Activated CD4-positive, alpha-beta memory T cell treated with anti-CD3 and anti-CD28 coated beads for 36 hours (primary cell): ENCODE results near the gene ELK3. TPM values are rescaled to one million over a fixed set of nuclear protein-coding genes. Genes with fewer than 3 reads are reported as not detected.

Experiments
- CTCF ChIA-PET: fragments of 350-600 bp; sonication (Branson Sonifier 250); formaldehyde crosslinking; loops from one replicate; lab custom pipeline; 2021; ENCODE audit warnings: antibody characterized with exemption, inconsistent platforms; lab: Charles Lee
- POLR2A ChIA-PET: fragments of 350-600 bp; sonication (Branson Sonifier 250); formaldehyde crosslinking; loops from one replicate; lab custom pipeline; 2021; ENCODE audit warnings: antibody characterized with exemption; lab: Charles Lee
- DNase-seq: peaks from one replicate; pipeline ENCODE4 v3.0.0-alpha.2; 2020
- H3K27ac Mint-ChIP-seq: one replicate; pipeline ENCODE4 v1.8.0; 2021; ENCODE audit warnings: mixed read lengths
- H3K27me3 Mint-ChIP-seq: one replicate; pipeline ENCODE4 v1.8.0; 2021; ENCODE audit warnings: mixed read lengths
- H3K36me3 Mint-ChIP-seq: one replicate; pipeline ENCODE4 v1.8.0; 2021; ENCODE audit warnings: mixed read lengths
- H3K4me1 Mint-ChIP-seq: one replicate; pipeline ENCODE4 v1.8.0; 2021; ENCODE audit warnings: low read depth, mixed read lengths
- H3K4me3 Mint-ChIP-seq: one replicate; pipeline ENCODE4 v1.8.0; 2021; ENCODE audit warnings: mild to moderate bottlenecking, mixed read lengths
- H3K9me3 Mint-ChIP-seq: one replicate; pipeline ENCODE4 v1.8.0; 2021; ENCODE audit warnings: mixed read lengths
- intact Hi-C: fragments of 100-400 bp; cut with micrococcal nuclease; formaldehyde crosslinking; loops from one replicate; pipeline ENCODE4 v1.15.1; 2023
- total RNA-seq, 2 experiments: library from RNA; stranded (reverse); gene quantifications; one replicate each; pipeline ENCODE4 v1.2.3, GENCODE V29; 2021

Gene ELK3
- total RNA-seq, 2 experiments from 2014 or later = 23.9 to 24.1 TPM

DNA sequence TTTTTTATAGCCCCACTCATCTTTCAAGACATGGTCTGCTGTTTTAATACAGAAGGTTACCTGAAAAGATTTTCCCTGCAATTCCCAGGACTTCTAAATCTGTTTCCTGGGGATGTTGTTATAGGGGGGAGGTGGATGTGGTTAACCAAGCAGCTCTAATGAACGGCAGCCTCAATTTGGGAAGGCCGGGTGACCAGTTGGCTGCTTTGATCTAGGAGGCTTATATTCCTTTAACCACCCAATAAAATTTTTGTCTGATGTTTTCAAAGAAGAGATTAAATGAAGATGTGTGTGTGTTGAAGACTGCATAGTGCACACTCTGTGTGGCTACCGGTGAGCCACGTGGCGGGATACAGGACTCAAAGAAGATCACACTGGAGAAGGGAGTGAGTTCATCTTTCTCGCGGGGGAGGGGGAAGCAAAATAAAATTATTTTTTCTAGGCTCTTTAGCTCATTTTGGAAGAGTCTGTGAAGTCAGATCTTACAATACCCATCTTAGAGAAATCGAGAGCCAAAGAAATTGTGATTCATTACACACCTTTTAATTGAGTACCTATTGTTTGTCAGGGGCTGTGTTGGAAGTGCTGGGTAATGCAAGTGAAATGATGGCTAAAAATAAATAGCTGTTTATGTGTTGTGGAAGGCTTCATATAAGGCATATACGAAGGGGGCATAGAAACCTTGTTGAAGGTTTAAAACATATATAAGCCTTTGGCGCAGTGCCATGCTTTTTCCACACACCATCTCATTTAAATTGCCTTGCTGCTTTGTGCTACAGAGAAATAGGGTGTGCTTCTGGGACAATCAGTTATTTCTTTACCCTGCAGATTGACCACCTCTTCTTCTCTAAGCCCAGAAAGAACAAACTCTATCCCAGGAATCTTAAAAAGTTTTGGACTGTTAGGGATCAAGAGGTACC lies 18.5 kb downstream of the ELK3 start:
- H3K9me3 Mint-ChIP-seq = no peaks in the 10 kb centered on the region
- ChIA-PET POLR2A (interaction anchor here (0.9 to 4.2 kb wide), 6 partner anchors 9 to 73 kb away, joined by 3 to 31 read pairs (median 4); partner anchors contain the start of gene ELK3), CTCF (interaction anchor here (0.7 to 7.3 kb wide), 16 partner anchors 9 to 304 kb away, joined by 3 to 126 read pairs (median 3); partner anchors contain the start of genes CDK17 and LTA4H)
- H3K27ac Mint-ChIP-seq = peak overlapping the region; percentile 93
- peaks cover 11% of the 10 kb centered on the region for H3K36me3 Mint-ChIP-seq
- H3K4me3 Mint-ChIP-seq = peak overlapping the region; percentile 30
- no peaks in the 10 kb centered on the region for H3K27me3 Mint-ChIP-seq
- intact Hi-C loops = loop anchor here (2.0 to 10.0 kb wide), 4 partner anchors 14 to 290 kb away; partner anchors contain the start of genes AMDHD1 and CCDC38
- H3K4me1 Mint-ChIP-seq = peaks cover 75% of the 10 kb centered on the region
- peak; percentile 39 for DNase-seq

DNA sequence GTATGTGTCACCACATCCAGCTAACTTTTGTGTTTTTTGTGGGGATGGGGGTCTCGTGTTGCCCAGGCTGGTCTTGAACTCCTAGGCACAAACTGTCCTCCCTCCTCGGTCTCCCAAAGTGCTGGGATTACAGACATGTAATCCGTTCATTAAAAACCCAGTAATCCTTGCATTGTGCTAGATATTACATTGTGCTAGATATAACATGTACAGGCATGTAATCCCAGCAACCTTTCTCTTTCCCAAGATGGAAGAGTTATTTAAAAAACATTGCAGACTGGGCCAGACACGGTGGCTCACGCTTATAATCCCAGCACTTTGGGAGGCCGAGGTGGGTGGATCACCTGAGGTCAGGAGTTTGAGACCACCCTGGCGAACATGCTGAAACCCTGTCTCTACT lies 19.7 kb downstream of the ELK3 start:
- ChIA-PET CTCF (interaction anchor here (1.1 to 7.3 kb wide), 11 partner anchors 10 to 300 kb away, joined by 3 to 126 read pairs (median 10); partner anchors contain the start of gene CDK17), POLR2A (interaction anchor here (1.5 kb wide), 1 partner anchor 12 kb away, joined by 3 read pairs; no protein-coding TSS in a partner anchor)
- intact Hi-C loops = loop anchor here (2.0 to 10.0 kb wide), 4 partner anchors 15 to 288 kb away; partner anchors contain the start of genes AMDHD1 and CCDC38
- Mint-ChIP-seq H3K4me1 (peaks cover 71% of the 10 kb centered on the region), H3K36me3 (peaks cover 12% of the 10 kb centered on the region), H3K27me3 (no peaks in the 10 kb centered on the region), H3K4me3 (no peak overlapping the region), H3K9me3 (no peaks in the 10 kb centered on the region), H3K27ac (peak overlapping the region; percentile 93)
- DNase-seq = no peak

DNA sequence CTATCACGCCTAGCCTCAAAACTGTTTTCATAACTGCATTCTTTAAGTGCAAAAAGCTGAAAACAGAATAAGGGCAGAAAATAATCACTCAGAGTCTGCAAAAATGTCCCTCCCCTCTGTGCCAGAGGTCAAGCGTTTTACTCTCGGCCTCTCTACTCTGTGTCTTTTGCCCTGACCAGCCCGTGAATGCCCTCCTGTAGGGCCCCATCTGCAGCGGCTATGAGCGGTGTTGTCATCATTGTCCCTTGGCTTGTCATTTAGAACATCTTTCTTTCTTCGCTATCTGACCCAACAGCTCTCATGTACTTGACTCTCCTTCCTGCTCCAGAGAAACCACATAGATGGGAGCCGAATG lies 21.7 kb downstream of the ELK3 start:
- no peaks in the 10 kb centered on the region for H3K9me3 Mint-ChIP-seq
- no peak overlapping the region for H3K4me3 Mint-ChIP-seq
- H3K36me3 Mint-ChIP-seq = peaks cover 18% of the 10 kb centered on the region
- ChIA-PET POLR2A (interaction anchor here (0.6 to 1.4 kb wide), 2 partner anchors 155 to 180 kb away, joined by 3 to 7 read pairs; partner anchors contain the start of gene LTA4H), CTCF (interaction anchor here (0.6 to 7.3 kb wide), 58 partner anchors 10 to 772 kb away, joined by 3 to 126 read pairs (median 5); partner anchors contain the start of genes CDK17, CFAP54 and LTA4H)
- H3K4me1 Mint-ChIP-seq = peaks cover 64% of the 10 kb centered on the region
- H3K27ac Mint-ChIP-seq = peak overlapping the region; percentile 52
- intact Hi-C loops = loop anchor here (1.0 to 10.0 kb wide), 7 partner anchors 21 to 300 kb away; partner anchors contain the start of genes AMDHD1, CCDC38 and CDK17
- no peaks in the 10 kb centered on the region for H3K27me3 Mint-ChIP-seq
- DNase-seq = no peak

DNA sequence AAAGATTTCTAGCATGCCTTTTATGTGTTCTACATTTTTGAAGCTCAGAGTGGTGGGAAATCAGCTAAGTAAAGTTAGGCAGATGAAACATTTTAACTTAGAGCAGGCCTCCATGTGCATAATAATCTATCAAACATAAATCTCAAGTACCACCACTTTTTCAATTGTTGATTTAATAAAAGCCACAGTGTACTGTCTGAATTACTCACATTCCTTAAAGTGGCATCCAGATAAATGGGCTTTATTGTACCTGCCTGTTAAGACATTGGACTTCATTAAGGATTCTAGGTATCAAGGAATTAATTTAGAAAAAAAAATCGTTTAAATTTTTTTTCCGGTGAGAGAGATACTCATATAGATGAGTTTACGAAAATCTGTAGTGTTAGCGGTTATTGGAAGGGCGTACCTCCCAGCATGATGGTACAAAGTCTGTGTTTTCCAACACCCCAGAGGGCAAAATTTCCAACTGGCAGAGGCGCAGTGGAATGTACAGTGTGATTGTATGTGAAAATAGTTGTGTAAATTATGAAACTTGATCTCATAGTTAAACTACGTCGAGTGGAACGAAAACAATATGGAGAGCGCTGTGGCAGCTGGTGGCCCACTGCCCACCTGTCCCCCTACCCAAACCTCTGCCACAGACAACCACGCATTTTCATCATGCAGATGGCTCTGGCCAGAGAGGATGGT lies 25.0 kb downstream of the ELK3 start:
- intact Hi-C loops = loop anchor here (10.0 kb wide), 1 partner anchor 274 kb away; the partner anchor contains the start of genes AMDHD1 and CCDC38
- Mint-ChIP-seq H3K9me3 (peaks cover 2% of the 10 kb centered on the region), H3K4me3 (no peak overlapping the region), H3K27ac (peak overlapping the region; percentile 14), H3K27me3 (no peaks in the 10 kb centered on the region), H3K36me3 (peaks cover 35% of the 10 kb centered on the region), H3K4me1 (peaks cover 52% of the 10 kb centered on the region)
- ChIA-PET CTCF (interaction anchor here (0.7 to 1.2 kb wide), 2 partner anchors 87 to 203 kb away, joined by 3 to 5 read pairs; no protein-coding TSS in a partner anchor), POLR2A (interaction anchor here (0.6 kb wide), 1 partner anchor 18 kb away, joined by 5 read pairs; no protein-coding TSS in a partner anchor)
- DNase-seq = no peak

DNA sequence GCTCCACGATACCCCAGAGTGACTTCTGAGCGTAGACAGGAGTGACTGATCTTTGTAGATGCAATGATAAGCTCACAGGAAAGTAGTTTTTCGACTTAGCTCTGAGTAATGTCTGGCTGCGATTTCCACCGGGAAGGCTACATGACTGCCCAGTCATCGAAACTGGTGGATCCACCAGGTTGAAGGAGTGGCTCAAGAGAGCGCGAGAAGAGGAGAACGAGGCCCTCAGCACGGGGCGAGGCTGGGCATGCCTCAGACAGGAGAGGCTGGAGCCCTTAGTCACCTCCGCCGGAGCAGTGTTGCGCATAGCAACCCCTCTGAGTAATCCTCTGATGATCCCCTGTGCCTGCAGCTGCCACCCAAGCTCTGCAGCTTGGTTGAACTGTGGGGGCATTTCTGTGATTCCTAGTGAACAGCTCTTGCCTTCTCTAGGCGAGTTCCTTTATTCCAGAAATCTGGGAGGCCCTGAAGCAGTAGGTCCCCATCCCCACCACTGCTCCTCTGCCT lies 25.6 kb downstream of the ELK3 start:
- H3K4me3 Mint-ChIP-seq = no peak overlapping the region
- peak overlapping the region; percentile 14 for H3K27ac Mint-ChIP-seq
- POLR2A ChIA-PET = no interaction called here
- peaks cover 37% of the 10 kb centered on the region for H3K36me3 Mint-ChIP-seq
- intact Hi-C loops = loop anchor here (10.0 kb wide), 1 partner anchor 275 kb away; the partner anchor contains the start of genes AMDHD1 and CCDC38
- CTCF ChIA-PET = interaction anchor here (1.2 kb wide), 1 partner anchor 87 kb away, joined by 3 read pairs; no protein-coding TSS in a partner anchor
- H3K9me3 Mint-ChIP-seq = peaks cover 2% of the 10 kb centered on the region
- DNase-seq = peak; percentile 36
- peaks cover 53% of the 10 kb centered on the region for H3K4me1 Mint-ChIP-seq
- no peaks in the 10 kb centered on the region for H3K27me3 Mint-ChIP-seq

DNA sequence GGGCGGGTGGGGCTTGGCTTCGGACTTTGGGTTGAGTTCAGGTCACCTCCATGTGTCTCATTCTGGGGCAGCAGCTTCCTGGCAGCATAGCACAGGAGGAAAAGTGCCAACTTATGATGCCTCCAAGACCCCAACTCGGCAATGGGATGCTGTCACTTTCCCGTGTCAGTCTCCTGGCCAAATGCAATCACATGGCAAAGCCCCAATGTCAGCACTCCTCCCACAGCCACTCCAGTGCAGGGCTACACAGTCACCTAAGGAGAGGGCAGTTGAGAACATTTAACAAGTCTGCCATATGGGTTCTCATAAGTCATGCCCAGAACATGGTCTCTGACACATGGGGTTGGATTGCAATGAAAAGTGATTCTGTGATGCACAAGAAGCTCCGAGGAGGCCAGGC lies 26.7 kb downstream of the ELK3 start:
- Mint-ChIP-seq H3K36me3 (peaks cover 45% of the 10 kb centered on the region), H3K4me3 (no peak overlapping the region), H3K27ac (no peak overlapping the region), H3K9me3 (peaks cover 2% of the 10 kb centered on the region), H3K4me1 (peaks cover 53% of the 10 kb centered on the region), H3K27me3 (no peaks in the 10 kb centered on the region)
- CTCF ChIA-PET = no interaction called here
- intact Hi-C loops = no loop called here
- POLR2A ChIA-PET = no interaction called here
- DNase-seq = peak; percentile 6

DNA sequence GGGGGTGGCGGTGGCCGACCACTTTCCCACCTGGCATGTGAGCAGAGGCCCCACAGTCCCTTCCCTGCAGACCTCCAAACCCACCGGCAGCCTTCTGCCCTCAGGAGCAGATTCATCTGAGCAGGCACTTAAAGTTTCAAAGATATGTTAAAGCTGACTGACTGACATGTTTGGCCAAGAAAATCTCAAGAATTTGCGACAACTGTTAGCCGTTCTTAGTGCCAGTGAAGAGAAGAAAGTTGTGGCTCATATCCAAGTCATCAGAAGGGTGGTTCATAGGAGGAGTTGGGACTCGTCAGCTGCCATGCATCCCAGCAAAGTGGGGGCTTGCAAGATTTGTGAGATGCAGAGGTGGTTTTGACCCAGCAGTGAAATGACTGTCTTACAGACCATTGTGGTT lies 27.2 kb downstream of the ELK3 start:
- ChIA-PET CTCF (interaction anchor here (1.2 to 1.4 kb wide), 2 partner anchors 9 to 296 kb away, joined by 3 read pairs; no protein-coding TSS in a partner anchor), POLR2A (no interaction called here)
- DNase-seq = peak; percentile 5
- Mint-ChIP-seq H3K27me3 (no peaks in the 10 kb centered on the region), H3K4me3 (no peak overlapping the region), H3K36me3 (peaks cover 49% of the 10 kb centered on the region), H3K27ac (no peak overlapping the region), H3K4me1 (peaks cover 54% of the 10 kb centered on the region), H3K9me3 (peaks cover 2% of the 10 kb centered on the region)
- intact Hi-C loops = no loop called here

DNA sequence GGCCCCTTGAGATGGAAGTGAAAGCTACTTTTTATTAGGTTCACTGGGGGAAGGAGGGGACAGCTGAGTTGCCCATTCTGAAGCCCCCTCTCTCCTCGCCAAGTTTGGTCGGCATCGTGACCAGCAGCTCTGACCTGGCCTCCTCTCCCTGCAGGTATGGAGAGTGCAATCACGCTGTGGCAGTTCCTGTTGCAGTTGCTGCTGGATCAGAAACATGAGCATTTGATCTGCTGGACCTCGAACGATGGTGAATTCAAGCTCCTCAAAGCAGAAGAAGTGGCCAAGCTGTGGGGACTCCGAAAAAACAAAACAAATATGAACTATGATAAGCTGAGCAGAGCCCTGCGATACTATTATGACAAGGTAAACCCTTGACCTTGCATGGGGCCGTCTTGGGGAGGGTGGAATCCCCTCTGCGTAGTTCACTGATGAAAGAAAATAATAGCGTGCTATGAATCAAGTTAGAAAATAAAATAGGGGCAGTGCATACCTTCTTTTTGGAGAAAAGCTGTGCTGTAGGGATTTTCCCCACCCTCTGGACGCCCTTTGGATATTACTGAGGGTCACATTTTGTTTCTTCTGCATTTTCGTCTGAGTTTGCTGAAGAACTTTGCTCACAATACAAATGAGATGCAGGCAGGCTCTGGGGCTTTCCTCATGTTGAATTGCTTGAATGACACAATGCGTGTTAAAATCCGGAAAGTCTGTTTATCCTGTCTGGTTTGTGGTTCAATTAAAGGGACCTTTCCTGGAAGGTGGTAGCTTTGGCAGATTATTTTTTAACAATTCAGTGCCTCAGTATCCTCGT lies 29.4 kb downstream of the ELK3 start:
- ChIA-PET CTCF (interaction anchor here (0.6 to 1.8 kb wide), 6 partner anchors 8 to 293 kb away, joined by 3 to 7 read pairs (median 4); no protein-coding TSS in a partner anchor), POLR2A (interaction anchor here (0.9 to 1.5 kb wide), 2 partner anchors 176 to 188 kb away, joined by 3 read pairs; partner anchors contain the start of gene LTA4H)
- Mint-ChIP-seq H3K27me3 (no peaks in the 10 kb centered on the region), H3K27ac (no peak overlapping the region), H3K4me3 (no peak overlapping the region), H3K9me3 (peaks cover 2% of the 10 kb centered on the region), H3K4me1 (peaks cover 60% of the 10 kb centered on the region), H3K36me3 (peaks cover 58% of the 10 kb centered on the region)
- intact Hi-C loops = loop anchor here (2.0 kb wide), 1 partner anchor 37 kb away; no protein-coding TSS in a partner anchor
- peak; percentile 37 for DNase-seq

DNA sequence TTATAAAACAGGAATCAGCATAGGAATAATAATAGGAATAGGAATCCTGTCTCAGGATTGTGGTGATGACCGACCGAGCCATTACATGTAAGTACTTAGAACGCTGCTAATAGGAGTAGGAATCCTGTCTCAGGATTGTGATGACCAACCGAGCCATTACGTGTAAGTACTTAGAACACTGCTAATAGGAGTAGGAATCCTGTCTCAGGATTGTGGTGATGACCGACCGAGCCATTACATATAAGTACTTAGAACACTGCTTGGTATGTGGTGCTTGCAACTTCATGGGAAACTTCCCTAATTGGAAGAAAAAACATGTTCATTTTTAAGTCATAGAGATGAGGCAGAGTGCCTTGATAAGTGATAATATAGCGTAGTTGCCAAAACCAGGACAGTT lies 30.0 kb downstream of the ELK3 start:
- H3K27ac Mint-ChIP-seq = no peak overlapping the region
- ChIA-PET CTCF (interaction anchor here (1.6 to 1.8 kb wide), 2 partner anchors 12 to 293 kb away, joined by 3 to 7 read pairs; no protein-coding TSS in a partner anchor), POLR2A (interaction anchor here (1.5 kb wide), 1 partner anchor 188 kb away, joined by 3 read pairs; the partner anchor contains the start of gene LTA4H)
- no peak overlapping the region for H3K4me3 Mint-ChIP-seq
- H3K36me3 Mint-ChIP-seq = peaks cover 55% of the 10 kb centered on the region
- intact Hi-C loops = loop anchor here (2.0 kb wide), 1 partner anchor 37 kb away; no protein-coding TSS in a partner anchor
- no peaks in the 10 kb centered on the region for H3K27me3 Mint-ChIP-seq
- DNase-seq = no peak
- peaks cover 2% of the 10 kb centered on the region for H3K9me3 Mint-ChIP-seq
- H3K4me1 Mint-ChIP-seq = peaks cover 57% of the 10 kb centered on the region
